DND-41 (cell line): ENCODE data around the gene PSMD6.

Source experiments
- ATAC-seq: fragments of 200-7000 bp; cut with Tn5 transposase; 3 replicates; pipeline ENCODE4 v1.9.1; 2021; ENCODE audit warnings: low read depth; ENCODE audit not compliant: insufficient read depth
- DNase-seq: peaks from one replicate; pipeline ENCODE4 v3.0.0-alpha.2; 2020
- H2AFZ ChIP-seq: 2 replicates; pipeline ENCODE4 v1.6.0; 2012; ENCODE audit warnings: low read depth, low read length
- H3K27ac ChIP-seq: 2 replicates; pipeline ENCODE4 v1.5.1; 2012; ENCODE audit warnings: low read length, inconsistent platforms
- H3K27me3 ChIP-seq: fragments of 200-600 bp; sonication (generic); 2 replicates; pipeline ENCODE4 v1.6.0; 2012; ENCODE audit warnings: low read length, mild to moderate bottlenecking, inconsistent platforms; ENCODE audit not compliant: insufficient read depth, poor library complexity
- H3K36me3 ChIP-seq: 2 replicates; pipeline ENCODE4 v1.5.1; 2012; ENCODE audit warnings: low read length, inconsistent platforms; ENCODE audit not compliant: insufficient read depth
- H3K4me1 ChIP-seq: 2 replicates; pipeline ENCODE4 v1.5.1; 2012; ENCODE audit warnings: mild to moderate bottlenecking, low read length; ENCODE audit not compliant: insufficient read depth
- H3K4me2 ChIP-seq: 2 replicates; pipeline ENCODE4 v1.6.0; 2012; ENCODE audit warnings: mild to moderate bottlenecking, moderate library complexity, low read length, inconsistent platforms; ENCODE audit not compliant: insufficient read depth
- H3K4me3 ChIP-seq, 2 experiments: fragments of 200-600 bp in 1 of 2; shearing (Covaris generic) in 1 of 2; 2 replicates each; pipeline ENCODE4 v1.5.1; 2012 to 2016; ENCODE audit warnings: inconsistent platforms in 2 of 2, low read length in 2 of 2, mild to moderate bottlenecking in 2 of 2, low read depth in 1 of 2, moderate library complexity in 1 of 2
- H3K79me2 ChIP-seq: 2 replicates; pipeline ENCODE4 v1.6.0; 2012; ENCODE audit warnings: low read length, inconsistent platforms; ENCODE audit not compliant: insufficient read depth
- H3K9ac ChIP-seq: 2 replicates; pipeline ENCODE4 v1.6.0; 2012; ENCODE audit warnings: low read depth, mild to moderate bottlenecking, inconsistent platforms, low read length, moderate library complexity
- H3K9me3 ChIP-seq: 2 replicates; pipeline ENCODE4 v1.5.1; 2012; ENCODE audit warnings: low read length, moderate library complexity, mild to moderate bottlenecking, inconsistent platforms; ENCODE audit not compliant: insufficient read depth, severe bottlenecking
- H4K20me1 ChIP-seq: 2 replicates; pipeline ENCODE4 v1.6.0; 2012; ENCODE audit warnings: low read length; ENCODE audit not compliant: insufficient read depth
- CTCF ChIP-seq: IDR thresholded peaks from 2 replicates; pipeline ENCODE4 v1.5.1; 2012; ENCODE audit warnings: borderline replicate concordance, low read length, moderate library complexity, mild to moderate bottlenecking; ENCODE audit not compliant: poor library complexity, severe bottlenecking; ENCODE audit errors: extremely low read depth
- EZH2 ChIP-seq: IDR thresholded peaks from 3 replicates; pipeline ENCODE4 v1.6.1; 2012; ENCODE audit warnings: borderline replicate concordance, low read depth, mild to moderate bottlenecking, moderate library complexity, low read length, inconsistent platforms; ENCODE audit not compliant: severe bottlenecking

The PSMD6 gene

DNA sequence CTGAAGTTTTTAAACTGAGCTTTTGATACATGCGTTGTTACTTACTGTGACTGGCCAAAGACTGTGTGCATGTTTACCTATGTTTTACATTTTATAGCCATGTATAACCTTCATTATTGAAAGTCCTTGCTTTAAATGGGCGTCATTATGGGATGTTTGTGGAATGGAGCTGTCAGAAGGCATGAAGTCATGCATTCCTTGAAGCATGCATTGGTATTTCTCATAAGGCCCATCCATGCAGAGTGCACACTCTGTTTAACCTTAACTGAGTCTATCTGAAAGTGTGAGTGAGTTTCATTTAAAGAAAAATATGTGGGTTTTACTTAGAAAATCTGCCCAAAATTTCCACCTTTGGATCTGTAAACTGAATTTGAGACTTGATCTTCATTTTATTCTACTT lies 51.1 kb downstream of the PSMD6 start:
- DNase-seq (no peak), ATAC-seq (no peak)
- Histone ChIP-seq H3K9ac (no peak overlapping the region), H3K27me3 (no peaks in the 10 kb centered on the region), H3K4me3 (no peak overlapping the region), H3K27ac (no peak overlapping the region), H2AFZ (no peak overlapping the region), H3K36me3 (peaks cover 29% of the 10 kb centered on the region), H3K79me2 (peaks cover 87% of the 10 kb centered on the region), H3K4me2 (no peak overlapping the region), H4K20me1 (peaks cover 45% of the 10 kb centered on the region), H3K4me1 (peaks cover 31% of the 10 kb centered on the region), H3K9me3 (no peaks in the 10 kb centered on the region)
- no peak for TF ChIP-seq EZH2
- no peak for TF ChIP-seq CTCF

GRCh38 chr3:63970631-63971475 lies 52.4 kb downstream of the PSMD6 start:
- H4K20me1 ChIP-seq: peaks cover 37% of the 10 kb centered on the region
- H3K79me2 ChIP-seq: peaks cover 86% of the 10 kb centered on the region
- no peak overlapping the region for H3K4me3 ChIP-seq
- no peak overlapping the region for H3K9ac ChIP-seq
- DNase-seq (no peak), ATAC-seq (no peak)
- no peaks in the 10 kb centered on the region for H3K27me3 ChIP-seq
- no peak overlapping the region for H3K4me2 ChIP-seq
- no peak overlapping the region for H2AFZ ChIP-seq
- H3K4me1 ChIP-seq: peaks cover 44% of the 10 kb centered on the region
- TF ChIP-seq CTCF (no peak), EZH2 (no peak)
- peaks cover 25% of the 10 kb centered on the region for H3K36me3 ChIP-seq
- no peak overlapping the region for H3K27ac ChIP-seq
- H3K9me3 ChIP-seq: no peaks in the 10 kb centered on the region

DNA sequence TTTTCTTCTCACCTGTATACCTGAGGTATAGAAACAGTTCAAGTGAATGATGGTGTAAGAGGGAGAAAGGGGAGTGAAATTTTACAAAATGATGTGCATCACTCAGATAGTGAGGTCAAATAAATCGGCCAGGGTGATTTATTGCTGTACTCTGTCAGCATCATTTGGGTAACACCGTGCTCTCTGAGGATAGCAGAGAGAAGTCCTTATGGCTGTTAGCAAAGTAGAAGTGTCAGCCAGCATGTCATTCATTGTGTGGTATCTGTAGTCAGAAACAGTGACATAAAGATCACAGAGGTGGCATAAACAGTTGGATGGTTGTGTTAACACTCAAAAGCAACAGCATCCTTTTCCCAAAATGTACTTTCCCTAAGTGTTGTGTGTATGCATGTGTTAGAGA lies 53.4 kb downstream of the PSMD6 start:
- H3K27ac ChIP-seq: peak overlapping the region; percentile 97
- DNase-seq (no peak), ATAC-seq (no peak)
- H3K4me1 ChIP-seq: peaks cover 54% of the 10 kb centered on the region
- no peak for TF ChIP-seq EZH2
- TF ChIP-seq CTCF: no peak
- peaks cover 87% of the 10 kb centered on the region for H3K79me2 ChIP-seq
- no peaks in the 10 kb centered on the region for H3K27me3 ChIP-seq
- no peak overlapping the region for H3K4me3 ChIP-seq
- H3K9me3 ChIP-seq: no peaks in the 10 kb centered on the region
- peaks cover 21% of the 10 kb centered on the region for H3K36me3 ChIP-seq
- peak overlapping the region; percentile 83 for H3K4me2 ChIP-seq
- H4K20me1 ChIP-seq: peaks cover 37% of the 10 kb centered on the region
- no peak overlapping the region for H2AFZ ChIP-seq
- 0 out of 2 replicates have a peak overlapping the region, but pooled peaks have one; percentile 69 for H3K9ac ChIP-seq
